GM19372 (cell line): Measurements from ENCODE around the gene TRIM3.

Experiments used
- ATAC-seq: cut with Tn5 transposase; IDR thresholded peaks from one replicate; pipeline ENCODE4 v1.9.1; 2021; ENCODE audit warnings: mild to moderate bottlenecking, low read depth, moderate library complexity; ENCODE audit not compliant: unreplicated experiment

TRIM3 gene

GRCh38 chr11:6481012-6481923 lies 7.5 kb upstream of the TRIM3 start, which contains the start of the genes ARFIP2 and TIMM10B:
Gene ARFIP2 (minus strand): TSS chr11:6481331. CDS start chr11:6480421, 910 bp downstream.
Gene TIMM10B (plus strand): TSS chr11:6481501. CDS start chr11:6481517, 16 bp downstream.
- peak; percentile 99 for ATAC-seq

GRCh38 chr11:6480299-6480914 lies 6.7 kb upstream of the TRIM3 start:
- no peak for ATAC-seq

- no peak for ATAC-seq
Measured at GRCh38 chr11:6476571-6476970, 2.8 kb upstream of the TRIM3 start.

- ATAC-seq, result no peak
Measured at GRCh38 chr11:6475936-6476335, 2.2 kb upstream of the TRIM3 start.

GRCh38 chr11:6474806-6475500 lies 1.2 kb upstream of the TRIM3 start:
- no peak for ATAC-seq

GRCh38 chr11:6474413-6474792 lies 662 bp upstream of the TRIM3 start:
- no peak for ATAC-seq

- ATAC-seq, result no peak
Measured at GRCh38 chr11:6472934-6473333, 807 bp downstream of the TRIM3 start.

GRCh38 chr11:6469599-6469998 lies 4.1 kb downstream of the TRIM3 start:
- ATAC-seq, result no peak

GRCh38 chr11:6468712-6469495 lies 4.8 kb downstream of the TRIM3 start:
- peak; percentile 53 for ATAC-seq

GRCh38 chr11:6459099-6459450 lies 14.7 kb downstream of the TRIM3 start:
- ATAC-seq, result no peak

GRCh38 chr11:6458352-6459098 lies 15.2 kb downstream of the TRIM3 start:
- ATAC-seq, result no peak

GRCh38 chr11:6457581-6458320 lies 16.0 kb downstream of the TRIM3 start:
- ATAC-seq, result no peak

- ATAC-seq, result no peak
Measured at GRCh38 chr11:6456361-6457073, 17.2 kb downstream of the TRIM3 start.

- no peak for ATAC-seq
Measured at GRCh38 chr11:6455070-6455469, 18.7 kb downstream of the TRIM3 start.

GRCh38 chr11:6453152-6453551 lies 20.6 kb downstream of the TRIM3 start:
- no peak for ATAC-seq

- no peak for ATAC-seq
Measured at GRCh38 chr11:6452219-6452618, 21.5 kb downstream of the TRIM3 start.

GRCh38 chr11:6448574-6448973 lies 25.2 kb downstream of the TRIM3 start:
- ATAC-seq, result no peak

GRCh38 chr11:6443269-6444003 lies 30.3 kb downstream of the TRIM3 start:
- peak; percentile 80 for ATAC-seq
